ENCODE results near the gene PUS10. TPM values are rescaled to one million over a fixed set of nuclear protein-coding genes. Genes with fewer than 3 reads are reported as not detected.

The PUS10 gene
- total and polyA plus RNA-seq, 2 of the 4 experiments (the other 2 are of a cell fraction), result 4.4 to 5.7 TPM

DNA sequence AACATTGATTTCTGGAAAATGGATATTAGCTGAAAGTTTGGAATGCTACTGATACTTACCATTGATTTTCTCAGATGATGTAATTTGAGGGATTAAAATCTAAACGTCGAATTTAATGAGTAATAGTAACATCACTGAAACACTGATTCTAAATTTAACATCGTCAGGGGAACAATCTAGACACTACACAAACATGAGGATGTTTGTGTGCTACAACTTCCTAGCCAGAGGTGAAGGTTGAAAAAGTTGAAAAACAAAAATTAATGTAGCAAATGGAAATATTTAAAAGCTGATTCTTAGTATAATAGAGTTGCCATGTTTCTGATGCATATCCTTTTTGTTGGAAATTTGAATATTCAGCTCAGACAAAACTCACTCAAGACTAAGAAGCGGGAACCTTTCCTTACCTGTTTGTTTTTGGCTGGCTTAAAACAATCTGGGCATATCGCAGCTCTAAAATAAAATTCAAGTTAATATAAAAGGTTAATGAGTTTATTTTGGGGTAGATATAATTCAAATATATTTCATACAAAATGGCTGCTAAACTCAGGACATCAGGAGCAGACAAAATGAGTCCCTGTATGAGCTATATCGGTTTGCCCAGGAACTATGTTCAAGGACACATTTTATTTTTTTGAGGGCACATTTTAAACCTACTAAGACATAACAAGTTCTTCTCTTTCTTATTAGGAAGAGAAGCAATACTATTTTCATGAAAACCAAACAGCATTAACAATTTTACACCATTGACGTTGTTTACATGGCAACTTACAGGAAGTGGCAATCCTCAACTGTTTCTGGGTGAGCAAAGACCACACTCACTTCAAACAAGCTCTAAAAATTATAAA lies 53.2 kb downstream of the PUS10 start:
- Histone ChIP-seq H3K27me3 (ENCODE audit: control insufficient read depth, insufficient read depth, low read length) (no peaks in the 10 kb centered on the region), H4K20me1 (ENCODE audit: insufficient read depth, low read length) (no peaks in the 10 kb centered on the region), H3K18ac (ENCODE audit: low read depth, low read length) (no peak overlapping the region), H3K56ac (ENCODE audit: extremely low read depth, insufficient read depth, low read length) (no peak overlapping the region), H2BK15ac (ENCODE audit: low read depth, low read length) (no peak overlapping the region), H3K9me1 (ENCODE audit: insufficient read depth, low read length) (no peaks in the 10 kb centered on the region), H3K4ac (ENCODE audit: low read depth, low read length) (no peak overlapping the region), H2BK20ac (ENCODE audit: low read depth, low read length) (no peak overlapping the region), H3K27ac (ENCODE audit: insufficient read depth, low read length) (no peak overlapping the region), H4K5ac (ENCODE audit: low read depth, low read length) (no peak overlapping the region), H3K79me1 (ENCODE audit: low read depth in 1 of 2, low read length in 2 of 2) (no peaks in the 10 kb centered on the region), H4K91ac (ENCODE audit: insufficient read depth, low read depth, low read length) (no peak overlapping the region), H2AK5ac (ENCODE audit: low read depth, low read length) (no peak overlapping the region), H3K9me3 (ENCODE audit: control insufficient read depth, insufficient read depth, low read length) (no peaks in the 10 kb centered on the region), H3K9ac (ENCODE audit: low read depth, low read length) (no peak overlapping the region), H4K8ac (ENCODE audit: low read depth in 2 of 2, low read length in 2 of 2) (no peak overlapping the region), H3K23ac (ENCODE audit: low read depth, low read length) (no peak overlapping the region), H2AFZ (replicated peaks; ENCODE audit: low read length, poor library complexity) (no peak overlapping the region), H3K36me3 (ENCODE audit: control insufficient read depth, insufficient read depth, low read length) (no peaks in the 10 kb centered on the region), H2AK9ac (replicated peaks; ENCODE audit: low read depth, low read length, poor library complexity) (no peak overlapping the region), H3K4me1 (ENCODE audit: control insufficient read depth, insufficient read depth, low read length) (peaks cover 1% of the 10 kb centered on the region; the same call in 1 of the 2 replicates), H3K4me3 (ENCODE audit: insufficient read depth, low read depth, low read length) (no peak overlapping the region), H2BK5ac (ENCODE audit: low read depth, low read length, poor library complexity, severe bottlenecking) (no peak overlapping the region), H3K4me2 (ENCODE audit: low read depth, low read length) (no peak overlapping the region), H2BK120ac (ENCODE audit: low read depth, low read length) (no peak overlapping the region), H3K14ac (replicated peaks; ENCODE audit: low read depth, low read length) (no peak overlapping the region)
- no peak for DNase-seq
- in situ Hi-C loops (cut with MboI; ENCODE audit: low sequenced_read_pairs) (no loop called here), dilution Hi-C loops (cut with HindIII; ENCODE audit: low sequenced_read_pairs, unreplicated experiment) (no loop called here), intact Hi-C loops (cut with micrococcal nuclease) (no loop called here)
- POLR2A ChIA-PET (ENCODE audit: unreplicated experiment), result no interaction called here
- WGBS, 2 experiments (ENCODE audit: extremely low coverage in 2 of 2, insufficient read length in 1 of 2), result no CpG with 5 or more reads among the region's 7 CpGs
- TF ChIP-seq SMC3 (IDR thresholded peaks at IDR 0.05; ENCODE audit: low read depth, low read length) (no peak), USF2 (IDR thresholded peaks at IDR 0.05; ENCODE audit: low read depth, low read length) (no peak), NFE2L2 (IDR thresholded peaks at IDR 0.05; ENCODE audit: low read depth, low read length) (no peak), CHD1 (IDR thresholded peaks at IDR 0.05; ENCODE audit: low read depth, low read length) (no peak), MXI1 (IDR thresholded peaks at IDR 0.05; ENCODE audit: borderline replicate concordance, low read depth, low read length) (no peak), RCOR1 (IDR thresholded peaks at IDR 0.05; ENCODE audit: insufficient replicate concordance, low read length) (no peak), BHLHE40 (IDR thresholded peaks at IDR 0.05; ENCODE audit: low read depth, low read length) (no peak), RAD21 (IDR thresholded peaks at IDR 0.05; ENCODE audit: low read length) (no peak), RFX5 (IDR thresholded peaks at IDR 0.05; ENCODE audit: low read depth, low read length) (no peak), MAZ (IDR thresholded peaks at IDR 0.05; ENCODE audit: borderline replicate concordance, low read depth, low read length) (no peak), CEBPB (IDR thresholded peaks at IDR 0.05; ENCODE audit: low read depth, low read length) (no peak)
- TF ChIP-seq, protein P1, sequence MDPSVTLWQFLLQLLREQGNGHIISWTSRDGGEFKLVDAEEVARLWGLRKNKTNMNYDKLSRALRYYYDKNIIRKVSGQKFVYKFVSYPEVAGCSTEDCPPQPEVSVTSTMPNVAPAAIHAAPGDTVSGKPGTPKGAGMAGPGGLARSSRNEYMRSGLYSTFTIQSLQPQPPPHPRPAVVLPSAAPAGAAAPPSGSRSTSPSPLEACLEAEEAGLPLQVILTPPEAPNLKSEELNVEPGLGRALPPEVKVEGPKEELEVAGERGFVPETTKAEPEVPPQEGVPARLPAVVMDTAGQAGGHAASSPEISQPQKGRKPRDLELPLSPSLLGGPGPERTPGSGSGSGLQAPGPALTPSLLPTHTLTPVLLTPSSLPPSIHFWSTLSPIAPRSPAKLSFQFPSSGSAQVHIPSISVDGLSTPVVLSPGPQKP (IDR thresholded peaks at IDR 0.05; ENCODE audit: borderline replicate concordance, low read depth, low read length), result no peak
- BruUV-seq (replicated peaks), result no TSS peak
- ATAC-seq (ENCODE audit: low read depth), result no peak
- CTCF ChIA-PET, result no interaction called here
